ENCODE results near the gene SIK3. TPM values are rescaled to one million over a fixed set of nuclear protein-coding genes. Genes with fewer than 3 reads are reported as not detected.

Gene SIK3
- total and polyA plus RNA-seq, 2 donors (not counting 3 experiments of a cell fraction or from before 2014, with no cell fraction given), result 10.3 to 21.3 TPM

DNA sequence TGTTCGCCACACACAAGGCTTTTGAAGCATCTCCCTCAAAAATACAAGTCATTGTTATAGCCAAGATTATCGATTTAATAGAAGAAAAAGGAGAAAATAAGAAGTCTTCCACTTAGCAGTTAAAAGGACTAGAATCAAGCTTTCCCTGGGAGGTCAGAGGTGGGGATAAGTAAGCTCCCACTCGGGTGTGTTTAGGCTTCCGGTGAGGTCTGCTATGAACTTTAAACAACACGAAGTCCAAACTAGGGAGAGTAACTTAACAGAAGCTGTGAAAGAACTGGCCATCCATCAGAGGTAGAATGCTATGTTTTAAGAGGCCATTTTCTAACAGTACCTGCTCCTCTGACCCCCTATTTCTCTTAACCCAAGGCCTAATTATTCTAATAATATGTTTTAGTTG is 169.4 kb downstream of the SIK3 start:
- no TSS peak for BruUV-seq (replicated peaks)
- intact Hi-C loops (cut with micrococcal nuclease), result no loop called here

More for the DNA sequence above, 169.4 kb downstream of the SIK3 start:
- Histone ChIP-seq H3K9ac (replicated peaks; ENCODE audit: extremely low read depth, insufficient read depth, low read length) (no peak overlapping the region), H3K79me2 (ENCODE audit: control insufficient read depth, insufficient read depth, low read length) (no peaks in the 10 kb centered on the region), H3K4me3 (replicated peaks in 1 of 3; ENCODE audit: insufficient read depth in 1 of 3, low read depth in 1 of 3, low read length in 3 of 3) (no peak overlapping the region), H3K36me3 (ENCODE audit: control insufficient read depth in 2 of 2, extremely low read depth in 1 of 2, insufficient read depth in 2 of 2, low read length in 2 of 2) (no peaks in the 10 kb centered on the region), H3K27ac (ENCODE audit: insufficient read depth, low read depth, low read length) (no peak overlapping the region), H2AFZ (ENCODE audit: low read depth, low read length) (no peak overlapping the region), H3K27me3 (ENCODE audit: control insufficient read depth in 2 of 2, insufficient read depth in 2 of 2, low read length in 2 of 2) (no peaks in the 10 kb centered on the region), H3K9me1 (replicated peaks; ENCODE audit: control insufficient read depth, extremely low read depth, insufficient read depth, low read length) (no peaks in the 10 kb centered on the region), H3K9me3 (replicated peaks; ENCODE audit: control insufficient read depth, insufficient read depth, low read length) (no peaks in the 10 kb centered on the region), H3K4me2 (ENCODE audit: insufficient read depth, low read length) (no peak overlapping the region), H4K20me1 (replicated peaks; ENCODE audit: control insufficient read depth, extremely low read depth, insufficient read depth, low read length) (no peaks in the 10 kb centered on the region), H3K4me1 (ENCODE audit: control insufficient read depth, extremely low read depth, insufficient read depth, low read length) (no peaks in the 10 kb centered on the region)
- ChIA-PET CTCF (interaction anchor here (1.2 kb wide), 1 partner anchor 177 kb away, joined by 3 read pairs; no protein-coding TSS in a partner anchor), POLR2A (interaction anchor here (0.6 kb wide), 1 partner anchor 63 kb away, joined by 3 read pairs; no protein-coding TSS in a partner anchor)
- no peak for TF ChIP-seq JUN (IDR thresholded peaks at IDR 0.05; ENCODE audit: borderline replicate concordance, insufficient read depth, insufficient read length, low read depth)
- TF ChIP-seq FOS (IDR thresholded peaks at IDR 0.05; ENCODE audit: borderline replicate concordance, insufficient read depth, low read length), result no peak
- TF ChIP-seq, protein P1, sequence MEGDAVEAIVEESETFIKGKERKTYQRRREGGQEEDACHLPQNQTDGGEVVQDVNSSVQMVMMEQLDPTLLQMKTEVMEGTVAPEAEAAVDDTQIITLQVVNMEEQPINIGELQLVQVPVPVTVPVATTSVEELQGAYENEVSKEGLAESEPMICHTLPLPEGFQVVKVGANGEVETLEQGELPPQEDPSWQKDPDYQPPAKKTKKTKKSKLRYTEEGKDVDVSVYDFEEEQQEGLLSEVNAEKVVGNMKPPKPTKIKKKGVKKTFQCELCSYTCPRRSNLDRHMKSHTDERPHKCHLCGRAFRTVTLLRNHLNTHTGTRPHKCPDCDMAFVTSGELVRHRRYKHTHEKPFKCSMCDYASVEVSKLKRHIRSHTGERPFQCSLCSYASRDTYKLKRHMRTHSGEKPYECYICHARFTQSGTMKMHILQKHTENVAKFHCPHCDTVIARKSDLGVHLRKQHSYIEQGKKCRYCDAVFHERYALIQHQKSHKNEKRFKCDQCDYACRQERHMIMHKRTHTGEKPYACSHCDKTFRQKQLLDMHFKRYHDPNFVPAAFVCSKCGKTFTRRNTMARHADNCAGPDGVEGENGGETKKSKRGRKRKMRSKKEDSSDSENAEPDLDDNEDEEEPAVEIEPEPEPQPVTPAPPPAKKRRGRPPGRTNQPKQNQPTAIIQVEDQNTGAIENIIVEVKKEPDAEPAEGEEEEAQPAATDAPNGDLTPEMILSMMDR (IDR thresholded peaks at IDR 0.05; ENCODE audit: extremely low read depth in 1 of 2, insufficient read depth in 1 of 2, low read depth in 1 of 2, low read length in 2 of 2), result no peak
- TF ChIP-seq POLR2AphosphoS5 (IDR thresholded peaks at IDR 0.05; ENCODE audit: insufficient read depth, low read depth, low read length), result no peak
- no peak for TF ChIP-seq EZH2 (IDR thresholded peaks at IDR 0.05; ENCODE audit: borderline replicate concordance, low read depth, low read length, severe bottlenecking)
- no peak for TF ChIP-seq MYC (IDR thresholded peaks at IDR 0.05; ENCODE audit: low read depth, low read length)
- TF ChIP-seq GATA2 (IDR thresholded peaks at IDR 0.05; ENCODE audit: insufficient read depth, insufficient read length, low read depth, low read length), result no peak
- no peak for TF ChIP-seq MAX (IDR thresholded peaks at IDR 0.05; ENCODE audit: insufficient read depth, insufficient read length)
- no peak for TF ChIP-seq POLR2A (IDR thresholded peaks at IDR 0.05; ENCODE audit: low read depth, low read length)
- DNase-seq (ENCODE audit: low read depth, low spot score), result no peak
- FAIRE-seq, result no peak
- dilution Hi-C loops (cut with MboI; ENCODE audit: extremely low pct_ligation_motif_present, low sequenced_read_pairs), result no loop called here

Data from endothelial cell of umbilical vein (primary cell).